NK-92 (cell line): ENCODE data around the gene OTOG.
A peak's percentile ranks its signal among the peaks of the same experiment; 100 is the strongest.

ENCODE experiments used
- DNase-seq: peaks from one replicate; lab custom pipeline; 2025; ENCODE audit not compliant: unreplicated experiment; lab: John Stamatoyannopoulos, UW

Gene OTOG

GRCh38 chr11:17630936-17631335 lies 83.9 kb downstream of the OTOG start:
- no peak for DNase-seq

GRCh38 chr11:17631702-17632365 lies 84.8 kb downstream of the OTOG start:
- no peak for DNase-seq

- no peak for DNase-seq
These were observed 86.4 kb downstream of the OTOG start for GRCh38 chr11:17633279-17633986.

- DNase-seq = no peak
These were observed 87.1 kb downstream of the OTOG start for GRCh38 chr11:17633987-17634775.

- DNase-seq = no peak
These were observed 87.9 kb downstream of the OTOG start for GRCh38 chr11:17634776-17635550.

- DNase-seq = no peak
These were observed 88.5 kb downstream of the OTOG start for GRCh38 chr11:17635551-17635938.

- DNase-seq = no peak
These were observed 89.7 kb downstream of the OTOG start for GRCh38 chr11:17636721-17637120.

- DNase-seq = no peak
These were observed 90.8 kb downstream of the OTOG start for GRCh38 chr11:17637901-17638300.

GRCh38 chr11:17638311-17638710 lies 91.3 kb downstream of the OTOG start:
- no peak for DNase-seq

GRCh38 chr11:17639091-17639490 lies 92.0 kb downstream of the OTOG start:
- DNase-seq = no peak

GRCh38 chr11:17639781-17640180 lies 92.7 kb downstream of the OTOG start:
- no peak for DNase-seq

GRCh38 chr11:17640493-17641164 lies 93.6 kb downstream of the OTOG start:
- no peak for DNase-seq

- no peak for DNase-seq
These were observed 94.8 kb downstream of the OTOG start for GRCh38 chr11:17641792-17642350.

GRCh38 chr11:17642370-17642769 lies 95.3 kb downstream of the OTOG start:
- DNase-seq = no peak

- DNase-seq = no peak
These were observed 95.9 kb downstream of the OTOG start for GRCh38 chr11:17642980-17643379.

GRCh38 chr11:17643506-17644405 lies 96.7 kb downstream of the OTOG start:
- peak; percentile 18 for DNase-seq

GRCh38 chr11:17645190-17645970 lies 98.3 kb downstream of the OTOG start:
- DNase-seq = no peak

GRCh38 chr11:17646451-17647145 lies 99.5 kb downstream of the OTOG start:
- no peak for DNase-seq
